Hepatocyte (in vitro differentiated cells): ENCODE results near the gene RNU5D-1.

ENCODE experiments used
- EZH2phosphoT487 ChIP-seq: fragments of 200-600 bp; sonication (generic); IDR thresholded peaks from one replicate; pipeline ENCODE4 v1.6.1; 2018; ENCODE audit warnings: antibody characterized with exemption, mild to moderate bottlenecking, low read depth, moderate library complexity; ENCODE audit not compliant: unreplicated experiment, severe bottlenecking
- TF ChIP-seq, protein P1 (sequence below): fragments of 200-600 bp; sonication (generic); IDR thresholded peaks from 2 replicates; pipeline ENCODE4 v1.5.1; 2016; ENCODE audit warnings: antibody characterized with exemption, mild to moderate bottlenecking; ENCODE audit not compliant: poor library complexity

DNA sequence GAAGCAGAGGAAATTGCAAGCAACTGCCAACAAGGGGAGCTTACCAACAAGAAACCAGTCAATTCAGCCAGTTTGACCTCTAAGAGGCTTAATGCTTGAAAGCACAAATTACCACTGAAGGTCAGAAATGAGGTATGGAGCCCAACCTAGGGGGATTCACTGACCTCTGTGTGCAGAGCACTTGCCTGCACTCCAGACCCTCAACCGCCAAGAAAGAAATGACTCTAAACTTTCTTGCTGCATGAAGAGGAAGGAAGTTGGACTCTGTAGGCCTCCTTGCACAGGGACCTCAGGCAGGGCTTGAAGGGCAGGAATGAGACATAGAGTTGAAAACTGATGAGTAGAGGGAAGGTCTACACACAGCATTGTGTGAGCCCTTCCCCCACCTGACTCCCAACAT, 46.4 kb downstream of the RNU5D-1 start:
- no peak for TF ChIP-seq EZH2phosphoT487
- TF ChIP-seq, protein P1, sequence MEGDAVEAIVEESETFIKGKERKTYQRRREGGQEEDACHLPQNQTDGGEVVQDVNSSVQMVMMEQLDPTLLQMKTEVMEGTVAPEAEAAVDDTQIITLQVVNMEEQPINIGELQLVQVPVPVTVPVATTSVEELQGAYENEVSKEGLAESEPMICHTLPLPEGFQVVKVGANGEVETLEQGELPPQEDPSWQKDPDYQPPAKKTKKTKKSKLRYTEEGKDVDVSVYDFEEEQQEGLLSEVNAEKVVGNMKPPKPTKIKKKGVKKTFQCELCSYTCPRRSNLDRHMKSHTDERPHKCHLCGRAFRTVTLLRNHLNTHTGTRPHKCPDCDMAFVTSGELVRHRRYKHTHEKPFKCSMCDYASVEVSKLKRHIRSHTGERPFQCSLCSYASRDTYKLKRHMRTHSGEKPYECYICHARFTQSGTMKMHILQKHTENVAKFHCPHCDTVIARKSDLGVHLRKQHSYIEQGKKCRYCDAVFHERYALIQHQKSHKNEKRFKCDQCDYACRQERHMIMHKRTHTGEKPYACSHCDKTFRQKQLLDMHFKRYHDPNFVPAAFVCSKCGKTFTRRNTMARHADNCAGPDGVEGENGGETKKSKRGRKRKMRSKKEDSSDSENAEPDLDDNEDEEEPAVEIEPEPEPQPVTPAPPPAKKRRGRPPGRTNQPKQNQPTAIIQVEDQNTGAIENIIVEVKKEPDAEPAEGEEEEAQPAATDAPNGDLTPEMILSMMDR: no peak
